Epithelial cell of proximal tubule (primary cell): Measurements from ENCODE around the gene LRRC59. TPM values are rescaled to one million over a fixed set of nuclear protein-coding genes. Genes with fewer than 3 reads are reported as not detected.

Experiments used
- DNase-seq: peaks from one replicate; pipeline ENCODE4 v3.0.0-alpha.2; 2011; ENCODE audit warnings: low read depth
- H3K4me3 ChIP-seq: 2 replicates; pipeline ENCODE4 v1.5.1; 2011; ENCODE audit warnings: low read depth, mild to moderate bottlenecking, low read length
- total RNA-seq: library from RNA; depleted of rRNA; stranded (reverse); fragments of >200 nt; gene quantifications from 2 replicates; pipeline ENCODE4 v1.2.3, GENCODE V29; 2015
- TF ChIP-seq, protein P1 (sequence below): conservative IDR thresholded peaks from 2 replicates; pipeline ENCODE4 v1.5.1; 2012; ENCODE audit warnings: low read depth, mild to moderate bottlenecking, low read length

Gene LRRC59
- total RNA-seq, 1 donor from 2014 or later, result 147 TPM

DNA sequence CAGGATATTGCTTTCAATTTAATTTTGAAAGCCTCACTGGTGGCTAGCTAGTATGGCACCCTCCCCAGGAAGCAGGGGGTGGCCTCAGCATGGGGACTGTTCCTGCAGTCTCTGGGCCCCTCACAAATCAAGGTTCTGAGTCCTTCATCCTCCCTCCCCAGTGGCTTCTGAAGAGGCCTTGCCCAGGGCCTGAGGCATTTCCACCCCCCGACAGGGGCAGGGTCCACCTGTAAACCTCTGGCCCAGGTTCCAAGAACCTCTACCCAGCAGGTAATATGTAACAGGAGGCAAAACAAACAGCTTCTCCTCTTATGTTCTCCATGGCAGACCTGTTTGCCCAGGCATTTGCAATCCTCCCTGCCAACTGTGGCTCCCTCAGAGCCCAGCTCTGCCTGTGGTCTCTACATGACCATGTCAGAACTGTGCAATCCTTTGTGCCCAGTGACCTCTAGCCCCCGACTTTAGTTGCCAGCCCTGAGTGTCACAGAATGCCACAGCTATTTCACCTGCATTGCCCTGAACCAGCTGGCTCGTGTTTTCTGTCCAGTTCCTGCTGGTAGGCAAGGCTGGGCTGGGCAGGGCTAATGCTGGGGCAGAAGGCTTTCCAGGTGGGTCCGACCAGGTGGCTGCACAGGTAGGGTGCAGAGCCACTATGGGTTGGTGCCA, 43.0 kb upstream of the LRRC59 start:
- H3K4me3 ChIP-seq, result no peak overlapping the region
- TF ChIP-seq, protein P1, sequence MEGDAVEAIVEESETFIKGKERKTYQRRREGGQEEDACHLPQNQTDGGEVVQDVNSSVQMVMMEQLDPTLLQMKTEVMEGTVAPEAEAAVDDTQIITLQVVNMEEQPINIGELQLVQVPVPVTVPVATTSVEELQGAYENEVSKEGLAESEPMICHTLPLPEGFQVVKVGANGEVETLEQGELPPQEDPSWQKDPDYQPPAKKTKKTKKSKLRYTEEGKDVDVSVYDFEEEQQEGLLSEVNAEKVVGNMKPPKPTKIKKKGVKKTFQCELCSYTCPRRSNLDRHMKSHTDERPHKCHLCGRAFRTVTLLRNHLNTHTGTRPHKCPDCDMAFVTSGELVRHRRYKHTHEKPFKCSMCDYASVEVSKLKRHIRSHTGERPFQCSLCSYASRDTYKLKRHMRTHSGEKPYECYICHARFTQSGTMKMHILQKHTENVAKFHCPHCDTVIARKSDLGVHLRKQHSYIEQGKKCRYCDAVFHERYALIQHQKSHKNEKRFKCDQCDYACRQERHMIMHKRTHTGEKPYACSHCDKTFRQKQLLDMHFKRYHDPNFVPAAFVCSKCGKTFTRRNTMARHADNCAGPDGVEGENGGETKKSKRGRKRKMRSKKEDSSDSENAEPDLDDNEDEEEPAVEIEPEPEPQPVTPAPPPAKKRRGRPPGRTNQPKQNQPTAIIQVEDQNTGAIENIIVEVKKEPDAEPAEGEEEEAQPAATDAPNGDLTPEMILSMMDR, result no peak
- DNase-seq, result no peak

DNA sequence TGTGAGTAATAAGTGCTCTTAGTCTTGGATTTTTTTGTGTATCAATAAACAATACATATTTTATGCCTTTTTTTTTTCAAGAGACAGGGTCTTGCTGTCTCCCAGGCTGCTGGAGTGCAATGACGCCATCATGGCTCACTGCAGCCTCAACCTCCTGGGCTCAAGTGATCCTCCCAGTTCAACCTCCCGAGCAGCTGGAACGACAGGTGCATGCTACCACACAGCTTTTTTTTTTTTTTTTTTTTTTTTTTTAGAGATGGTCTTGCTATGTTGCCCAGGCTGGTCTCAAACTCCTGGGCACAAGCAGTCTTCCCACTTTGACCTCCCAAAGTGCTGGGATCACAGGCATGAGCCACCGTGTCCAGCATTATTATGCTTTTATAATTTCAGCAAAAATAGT, 41.7 kb upstream of the LRRC59 start:
- TF ChIP-seq, protein P1, result no peak
- DNase-seq, result no peak

DNA sequence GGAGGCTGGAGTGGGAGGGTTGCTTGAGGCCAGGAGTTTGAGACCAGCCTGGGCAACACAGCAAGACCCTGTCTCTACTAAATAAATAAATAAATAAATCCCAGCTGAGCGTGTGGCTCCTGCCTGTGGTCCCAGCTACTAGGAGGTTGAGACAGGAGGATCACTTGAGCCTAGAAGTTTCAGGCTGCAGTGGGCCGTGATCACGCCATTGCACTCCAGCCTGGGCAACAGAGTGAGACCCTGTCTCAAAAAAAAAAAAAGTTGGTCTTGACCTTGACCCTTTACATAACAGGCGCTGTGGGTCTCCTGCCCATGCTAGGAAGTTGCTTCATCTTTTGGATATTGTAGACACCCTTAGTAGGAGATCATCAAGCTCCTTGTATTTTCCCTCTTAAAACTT, 40.1 kb upstream of the LRRC59 start:
- TF ChIP-seq, protein P1, result no peak
- no peak for DNase-seq
- no peak overlapping the region for H3K4me3 ChIP-seq

More for the DNA sequence above, 41.7 kb upstream of the LRRC59 start:
- no peak overlapping the region for H3K4me3 ChIP-seq

DNA sequence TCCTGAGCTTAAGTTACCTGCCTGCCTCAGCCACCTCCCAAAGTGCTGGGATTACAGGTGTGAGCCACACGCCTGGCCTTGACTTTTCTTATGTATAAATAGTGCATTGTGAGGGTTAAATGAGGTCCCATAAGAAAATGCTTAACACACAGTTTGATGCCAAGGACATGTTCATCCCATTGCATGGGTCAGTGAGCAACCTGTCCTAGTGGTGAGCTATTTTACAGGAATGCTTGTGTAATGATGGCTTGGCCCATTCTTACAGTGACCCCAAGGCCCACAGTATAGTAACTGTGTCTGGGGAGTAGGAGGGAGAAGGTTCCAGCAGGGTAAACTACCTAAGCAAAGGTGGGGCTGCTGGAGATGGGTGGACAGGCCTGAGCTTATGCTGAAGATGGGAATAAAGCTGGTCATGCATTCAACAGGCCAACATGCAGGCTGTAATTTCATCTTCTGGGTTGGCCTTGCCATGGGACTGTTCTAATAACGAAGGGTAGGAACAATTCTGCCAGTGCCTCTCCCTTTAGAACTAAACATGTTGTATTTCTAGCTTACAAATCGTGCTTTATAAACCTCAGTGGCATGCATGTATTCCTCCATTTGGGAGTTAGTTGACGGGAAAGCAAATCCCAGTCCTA, 34.9 kb upstream of the LRRC59 start:
- H3K4me3 ChIP-seq, result no peak overlapping the region
- DNase-seq, result no peak
- TF ChIP-seq, protein P1, result no peak

DNA sequence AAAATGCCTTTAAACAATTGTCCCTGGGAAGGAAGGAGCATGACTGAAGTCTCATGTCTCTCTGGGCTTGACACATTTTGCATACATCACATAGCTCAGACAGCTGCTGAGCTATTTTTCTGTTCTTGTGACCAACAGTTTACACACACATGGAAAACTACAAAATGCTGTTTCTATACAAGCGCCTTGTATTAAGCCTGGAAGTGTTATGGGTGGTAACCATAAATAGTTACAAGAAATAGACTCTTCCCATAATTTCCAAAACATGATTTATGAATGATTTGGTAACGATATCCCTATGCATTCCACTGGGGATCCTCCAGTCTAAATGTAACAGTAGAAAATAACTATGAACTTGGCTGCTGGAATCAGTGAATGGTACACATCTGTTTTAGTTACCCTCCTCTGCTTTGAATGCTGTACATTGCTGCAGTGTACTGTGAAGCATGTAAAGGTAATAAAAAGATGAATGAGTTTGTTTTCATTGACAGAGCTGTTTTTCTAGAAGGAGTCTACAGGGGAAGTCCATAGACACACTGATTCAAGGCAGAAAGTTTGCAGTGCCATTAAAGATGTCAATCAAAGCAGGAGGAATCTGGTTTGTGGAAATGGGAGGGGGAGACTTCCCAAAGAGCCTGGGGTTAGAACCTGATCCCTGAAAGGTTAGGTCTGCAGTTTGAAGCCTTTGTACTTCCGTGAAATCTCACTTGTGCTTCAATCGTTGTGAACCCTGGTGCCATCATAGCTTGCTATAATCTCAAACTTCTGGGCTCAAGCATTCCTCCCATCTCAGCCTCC, 33.7 kb upstream of the LRRC59 start:
- TF ChIP-seq, protein P1, result no peak
- no peak overlapping the region for H3K4me3 ChIP-seq
- DNase-seq, result no peak

DNA sequence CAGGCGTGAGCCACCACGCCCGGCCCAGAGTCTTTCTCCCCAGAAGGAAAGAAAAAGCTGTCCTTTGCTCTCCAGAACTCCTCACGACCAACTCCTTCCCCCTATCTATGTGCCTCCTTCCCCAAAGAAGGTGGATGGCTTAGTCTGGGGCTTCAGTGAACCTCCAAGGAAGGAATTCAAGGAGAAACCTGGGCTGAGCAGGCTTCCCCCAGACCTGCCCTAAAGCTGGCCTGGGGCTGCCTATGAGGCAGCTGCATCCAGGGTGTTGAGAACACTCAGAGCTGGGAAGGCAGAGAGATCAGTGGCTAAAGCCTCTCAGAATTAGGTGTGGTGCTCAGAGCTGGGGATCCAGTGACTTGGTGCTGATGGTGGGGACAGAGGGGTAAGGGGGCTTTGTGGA, 32.5 kb upstream of the LRRC59 start:
- no peak for DNase-seq
- no peak overlapping the region for H3K4me3 ChIP-seq
- TF ChIP-seq, protein P1, result no peak
